Lower leg skin (tissue), 4 donors: ENCODE data around the gene ZNF606. TPM values are rescaled to one million over a fixed set of nuclear protein-coding genes. Genes with fewer than 3 reads are reported as not detected.

ENCODE experiments used
- DNase-seq, 2 donors: peaks; one replicate each; pipeline ENCODE4 v3.0.0-alpha.2; 2019; ENCODE audit warnings: low spot score in 2 of 2
- H3K4me3 ChIP-seq: fragments of 200-600 bp; sonication (generic); 2 replicates; pipeline ENCODE4 v1.5.1; 2017; ENCODE audit warnings: mild to moderate bottlenecking, low read depth; ENCODE audit not compliant: poor library complexity, severe bottlenecking
- POLR2A ChIP-seq, 2 donors: fragments of 450-650 bp; IDR thresholded peaks; one replicate each; pipeline ENCODE4 v1.6.1; 2016 to 2017; ENCODE audit warnings: antibody characterized with exemption in 2 of 2, mild to moderate bottlenecking in 1 of 2, moderate library complexity in 1 of 2
- WGBS, 2 donors: methylation state at CpG; one replicate each; pipeline ENCODE4 v1.1.5; 2018; 5-methylcytosine and 5-hydroxymethylcytosine counted together
- intact Hi-C: fragments of 100-400 bp; cut with DNase I; formaldehyde crosslinking; loops from one replicate; pipeline ENCODE4 v1.15.0; 2023; ENCODE audit warnings: low total_unique reads
- total RNA-seq, 4 donors: library from RNA; depleted of rRNA; stranded (reverse); fragments of >200 nt; gene quantifications; one replicate each; pipeline ENCODE4 v1.1.0, GENCODE V29; 2016
- TF ChIP-seq, protein P1 (sequence below), 3 donors: fragments of 450-650 bp; IDR thresholded peaks; one replicate each; pipeline ENCODE4 v1.5.1; 2016; ENCODE audit warnings: antibody characterized with exemption in 3 of 3, mild to moderate bottlenecking in 3 of 3, moderate library complexity in 2 of 3

The ZNF606 gene
- total RNA-seq, 4 donors from 2014 or later, result 9.6 to 53.4 (median 16.3) TPM

DNA sequence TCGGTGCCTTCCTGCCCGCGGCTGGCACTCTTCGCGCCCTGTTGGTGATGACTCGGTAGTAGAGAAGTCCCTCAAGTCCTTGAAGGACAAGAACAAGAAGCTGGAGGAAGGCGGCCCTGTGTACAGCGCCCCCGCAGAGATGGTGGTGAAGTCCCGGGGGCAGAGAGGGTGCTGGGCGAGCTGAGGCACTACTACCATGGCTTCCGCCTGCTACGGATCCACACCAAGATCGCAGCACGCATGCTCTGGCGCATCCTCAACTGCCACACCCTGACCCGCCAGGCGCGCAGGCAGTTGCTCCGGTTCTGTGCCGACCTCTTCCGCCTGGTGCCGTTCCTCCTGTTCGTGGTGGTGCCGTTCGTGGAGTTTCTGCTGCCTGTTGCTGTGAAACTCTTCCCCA, 42.3 kb upstream of the ZNF606 start:
- TF ChIP-seq, protein P1, sequence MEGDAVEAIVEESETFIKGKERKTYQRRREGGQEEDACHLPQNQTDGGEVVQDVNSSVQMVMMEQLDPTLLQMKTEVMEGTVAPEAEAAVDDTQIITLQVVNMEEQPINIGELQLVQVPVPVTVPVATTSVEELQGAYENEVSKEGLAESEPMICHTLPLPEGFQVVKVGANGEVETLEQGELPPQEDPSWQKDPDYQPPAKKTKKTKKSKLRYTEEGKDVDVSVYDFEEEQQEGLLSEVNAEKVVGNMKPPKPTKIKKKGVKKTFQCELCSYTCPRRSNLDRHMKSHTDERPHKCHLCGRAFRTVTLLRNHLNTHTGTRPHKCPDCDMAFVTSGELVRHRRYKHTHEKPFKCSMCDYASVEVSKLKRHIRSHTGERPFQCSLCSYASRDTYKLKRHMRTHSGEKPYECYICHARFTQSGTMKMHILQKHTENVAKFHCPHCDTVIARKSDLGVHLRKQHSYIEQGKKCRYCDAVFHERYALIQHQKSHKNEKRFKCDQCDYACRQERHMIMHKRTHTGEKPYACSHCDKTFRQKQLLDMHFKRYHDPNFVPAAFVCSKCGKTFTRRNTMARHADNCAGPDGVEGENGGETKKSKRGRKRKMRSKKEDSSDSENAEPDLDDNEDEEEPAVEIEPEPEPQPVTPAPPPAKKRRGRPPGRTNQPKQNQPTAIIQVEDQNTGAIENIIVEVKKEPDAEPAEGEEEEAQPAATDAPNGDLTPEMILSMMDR (IDR thresholded peaks at IDR 0.05), result no peak
- TF ChIP-seq POLR2A (IDR thresholded peaks at IDR 0.05), result no peak
- intact Hi-C loops, result no loop called here
- no peak overlapping the region for H3K4me3 ChIP-seq
- 93 to 95% methylated on average over 26 of the region's 26 CpGs for WGBS, 2 donors
- no peak for DNase-seq

DNA sequence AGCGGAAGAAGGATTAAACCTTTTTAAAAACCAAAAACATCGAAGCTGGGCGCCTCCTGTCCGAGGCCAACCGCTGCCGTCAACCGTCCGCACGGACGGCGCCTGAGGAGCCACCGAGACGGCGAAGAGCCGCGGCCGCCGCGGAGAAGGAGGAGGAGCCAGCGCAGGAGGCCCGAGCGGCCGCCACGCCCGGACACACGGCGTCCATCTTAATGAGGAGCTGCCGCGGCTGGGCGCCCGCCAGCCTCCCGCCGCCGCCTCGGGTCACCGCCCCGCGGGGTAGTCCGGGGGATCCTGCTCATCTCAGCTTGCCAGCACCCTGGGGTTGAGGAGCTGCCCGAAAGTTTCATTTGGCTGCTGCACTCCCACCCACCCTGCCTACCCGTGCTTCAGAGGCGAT, 41.8 kb upstream of the ZNF606 start:
- TF ChIP-seq, protein P1 (IDR thresholded peaks at IDR 0.05), result no peak
- no peak for TF ChIP-seq POLR2A (IDR thresholded peaks at IDR 0.05)
- intact Hi-C loops, result no loop called here
- DNase-seq, result no peak
- no peak overlapping the region for H3K4me3 ChIP-seq
- WGBS, 2 donors, result 62 to 74% methylated on average over 41 to 42 of the region's 42 CpGs

DNA sequence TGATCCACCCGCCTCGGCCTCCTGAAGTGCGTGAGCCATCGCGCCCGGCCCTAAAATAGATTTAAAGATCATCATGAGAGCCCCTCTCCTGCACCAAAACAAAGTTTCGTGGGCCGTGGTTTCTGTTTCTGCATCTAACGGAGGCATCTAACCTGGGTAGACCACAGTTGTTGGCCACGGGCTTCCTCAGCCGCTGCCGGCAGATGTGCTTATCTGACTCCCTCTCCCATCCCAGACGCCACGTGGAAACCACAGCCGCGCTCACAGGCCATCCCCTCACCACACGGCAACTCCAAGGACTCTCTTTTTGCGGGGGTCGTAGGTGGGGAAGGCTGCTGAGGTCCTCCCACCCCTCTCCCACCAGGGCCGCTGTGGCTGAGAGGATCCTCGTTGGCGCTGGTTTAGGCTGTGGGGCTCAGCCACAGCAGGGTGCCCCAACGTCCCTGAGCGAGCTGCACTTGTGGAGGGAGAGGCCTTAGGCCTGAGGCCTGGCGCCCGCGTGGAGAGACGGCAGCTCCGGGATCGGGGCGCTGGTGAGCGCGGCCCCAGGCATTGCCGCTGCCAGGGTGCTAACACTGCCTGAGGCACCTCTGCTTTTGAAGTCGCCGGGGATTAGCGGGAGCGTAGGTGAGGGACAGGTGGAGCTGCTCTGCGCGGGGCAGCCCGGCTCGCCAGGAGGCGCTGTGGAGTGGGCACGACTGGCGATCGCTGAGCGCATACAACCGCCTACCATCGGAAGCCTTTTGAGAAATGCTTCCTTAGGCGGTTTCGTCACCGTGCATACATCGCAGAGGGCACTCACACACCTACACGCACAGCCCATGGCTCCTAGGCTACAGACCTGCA, 40.1 kb upstream of the ZNF606 start:
- no peak overlapping the region for H3K4me3 ChIP-seq
- intact Hi-C loops, result no loop called here
- DNase-seq, result no peak
- WGBS, 2 donors, result 39 to 51% methylated on average over 29 to 32 of the region's 54 CpGs
- TF ChIP-seq, protein P1 (IDR thresholded peaks at IDR 0.05), result no peak
- no peak for TF ChIP-seq POLR2A (IDR thresholded peaks at IDR 0.05)

DNA sequence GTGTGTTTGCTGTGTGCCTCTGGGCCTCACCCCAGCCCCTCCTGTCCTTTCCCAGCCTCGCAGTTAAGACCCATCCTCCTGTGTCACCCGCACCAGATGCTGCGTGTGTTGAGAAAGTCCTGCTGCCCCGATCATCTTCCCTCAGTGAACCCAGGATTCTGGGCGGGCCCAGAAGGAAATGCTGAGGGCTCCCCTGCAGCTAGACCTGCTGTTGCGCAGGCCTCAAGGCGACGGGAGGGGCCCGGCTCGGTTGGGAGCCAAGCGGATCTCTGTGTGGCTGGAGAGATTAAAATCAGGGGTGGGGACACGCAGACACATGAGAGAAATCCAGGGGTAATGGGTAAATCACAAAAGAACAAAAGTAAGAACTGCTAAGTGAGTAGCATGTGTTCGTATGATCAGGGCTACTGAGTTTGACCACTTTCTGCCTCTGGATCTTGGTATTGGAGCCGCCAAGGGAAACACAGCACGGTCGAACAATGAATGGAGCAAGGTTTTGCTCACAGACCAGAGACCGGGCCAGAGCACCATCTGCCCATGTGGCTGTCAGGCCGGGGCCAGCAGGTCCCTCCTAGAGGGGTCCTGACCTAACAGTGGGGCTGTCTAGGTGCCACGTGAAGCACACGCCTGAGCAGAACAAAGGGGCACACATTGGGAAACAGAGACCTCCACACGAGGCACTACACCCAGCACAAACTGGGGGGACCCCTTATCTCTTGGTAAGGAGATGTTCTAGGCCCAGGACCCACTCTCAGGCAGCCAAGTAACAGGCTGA, 38.3 kb upstream of the ZNF606 start:
- 78% methylated on average over 21 of the region's 21 CpGs for WGBS, 2 donors
- intact Hi-C loops, result no loop called here
- no peak for DNase-seq
- no peak overlapping the region for H3K4me3 ChIP-seq
- TF ChIP-seq POLR2A (IDR thresholded peaks at IDR 0.05), result no peak
- TF ChIP-seq, protein P1 (IDR thresholded peaks at IDR 0.05), result no peak

DNA sequence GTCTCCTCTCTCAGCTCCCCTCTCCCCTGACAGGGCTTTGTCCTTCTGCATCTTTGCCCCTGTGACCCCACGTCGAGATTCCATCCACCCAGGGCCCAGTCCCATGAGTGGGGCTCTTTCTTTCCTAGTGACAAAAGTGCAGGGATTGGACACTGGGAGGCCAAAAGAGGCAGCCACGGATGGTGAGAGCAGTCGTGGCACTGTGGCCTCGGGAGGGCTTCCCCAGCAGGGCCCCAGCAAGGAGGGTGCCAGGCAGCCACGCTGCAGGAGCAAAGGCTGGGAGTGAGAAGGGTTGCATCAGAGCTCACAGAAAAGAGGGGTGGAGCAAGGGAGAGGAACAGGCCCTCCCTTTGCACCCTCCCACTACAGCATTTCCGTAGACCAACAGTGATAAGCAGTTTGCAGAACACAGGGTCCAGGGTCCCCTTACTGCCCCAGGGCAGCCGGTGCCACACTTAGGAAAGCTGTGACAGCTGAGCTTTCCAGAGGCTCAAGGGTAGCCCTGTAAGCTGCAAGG, 36.1 kb upstream of the ZNF606 start:
- no peak overlapping the region for H3K4me3 ChIP-seq
- WGBS, 2 donors, result 21 to 28% methylated on average over 8 of the region's 8 CpGs
- TF ChIP-seq, protein P1 (IDR thresholded peaks at IDR 0.05), result no peak
- TF ChIP-seq POLR2A (IDR thresholded peaks at IDR 0.05), result no peak
- no peak for DNase-seq
- intact Hi-C loops, result no loop called here
